HEK293 (cell line): ENCODE measurements around the gene IWS1.

Experiments
- HIC1 ChIP-seq: fragments of 450-650 bp; formaldehyde crosslinking; IDR thresholded peaks from 2 replicates; pipeline ENCODE4 v1.5.1; 2016; ENCODE audit warnings: missing biosample characterization, missing genetic modification characterization
- KLF10 ChIP-seq: fragments of 450-650 bp; IDR thresholded peaks from 2 replicates; pipeline ENCODE4 v1.5.1; 2018; ENCODE audit warnings: missing biosample characterization, mild to moderate bottlenecking, missing genetic modification characterization
- KLF17 ChIP-seq: fragments of 450-650 bp; formaldehyde crosslinking; IDR thresholded peaks from 2 replicates; pipeline ENCODE4 v1.5.1; 2016; ENCODE audit warnings: missing biosample characterization, missing genetic modification characterization
- KLF8 ChIP-seq: fragments of 450-650 bp; formaldehyde crosslinking; IDR thresholded peaks from 2 replicates; pipeline ENCODE4 v1.5.1; 2016; ENCODE audit warnings: missing biosample characterization, missing genetic modification characterization
- SCRT2 ChIP-seq: fragments of 450-650 bp; formaldehyde crosslinking; IDR thresholded peaks from 2 replicates; pipeline ENCODE4 v1.5.1; 2016; ENCODE audit warnings: missing biosample characterization, missing genetic modification characterization
- SETDB1 ChIP-seq: IDR thresholded peaks from one replicate; pipeline ENCODE4 v1.6.1; 2017; ENCODE audit warnings: mild to moderate bottlenecking, low read length, moderate library complexity, mixed read lengths; ENCODE audit not compliant: insufficient read length
- SP7 ChIP-seq: fragments of 450-650 bp; formaldehyde crosslinking; IDR thresholded peaks from 2 replicates; pipeline ENCODE4 v1.5.1; 2016; ENCODE audit warnings: missing biosample characterization, missing genetic modification characterization
- TCF7L2 ChIP-seq: IDR thresholded peaks from 2 replicates; pipeline ENCODE4 v1.6.1; 2011; ENCODE audit warnings: low read depth, mild to moderate bottlenecking, inconsistent platforms, low read length, moderate library complexity, borderline replicate concordance
- WT1 ChIP-seq: fragments of 450-650 bp; formaldehyde crosslinking; IDR thresholded peaks from 2 replicates; pipeline ENCODE4 v1.5.1; 2016; ENCODE audit warnings: missing biosample characterization, missing genetic modification characterization
- ZBTB17 ChIP-seq: fragments of 450-650 bp; formaldehyde crosslinking; IDR thresholded peaks from 2 replicates; pipeline ENCODE4 v1.5.1; 2016; ENCODE audit warnings: missing biosample characterization, missing genetic modification characterization
- ZBTB21 ChIP-seq: fragments of 450-650 bp; formaldehyde crosslinking; IDR thresholded peaks from 2 replicates; pipeline ENCODE4 v1.5.1; 2017; ENCODE audit warnings: missing biosample characterization, missing genetic modification characterization
- ZEB2 ChIP-seq: fragments of 450-650 bp; formaldehyde crosslinking; IDR thresholded peaks from 2 replicates; pipeline ENCODE4 v1.5.1; 2016; ENCODE audit warnings: missing biosample characterization, missing genetic modification characterization
- ZNF10 ChIP-seq: fragments of 450-650 bp; formaldehyde crosslinking; IDR thresholded peaks from 2 replicates; pipeline ENCODE4 v1.5.1; 2017; ENCODE audit warnings: missing biosample characterization, missing genetic modification characterization
- ZNF114 ChIP-seq: fragments of 450-650 bp; formaldehyde crosslinking; IDR thresholded peaks from 2 replicates; pipeline ENCODE4 v1.5.0; 2017; ENCODE audit warnings: missing biosample characterization, missing genetic modification characterization
- ZNF138 ChIP-seq: fragments of 450-650 bp; formaldehyde crosslinking; IDR thresholded peaks from 2 replicates; pipeline ENCODE4 v1.5.1; 2016; ENCODE audit warnings: missing biosample characterization, missing genetic modification characterization, borderline replicate concordance
- ZNF146 ChIP-seq: fragments of 450-650 bp; formaldehyde crosslinking; IDR thresholded peaks from 2 replicates; pipeline ENCODE4 v1.5.1; 2016; ENCODE audit warnings: missing biosample characterization, missing genetic modification characterization
- ZNF211 ChIP-seq: fragments of 450-650 bp; formaldehyde crosslinking; IDR thresholded peaks from 2 replicates; pipeline ENCODE4 v1.5.1; 2016; ENCODE audit warnings: low read depth, missing biosample characterization, missing genetic modification characterization
- ZNF214 ChIP-seq: fragments of 450-650 bp; formaldehyde crosslinking; IDR thresholded peaks from 2 replicates; pipeline ENCODE4 v1.5.1; 2017; ENCODE audit warnings: missing biosample characterization, mild to moderate bottlenecking, missing genetic modification characterization, borderline replicate concordance
- ZNF324 ChIP-seq: fragments of 450-650 bp; formaldehyde crosslinking; IDR thresholded peaks from 2 replicates; pipeline ENCODE4 v1.5.1; 2016; ENCODE audit warnings: missing biosample characterization, missing genetic modification characterization
- ZNF354C ChIP-seq: fragments of 450-650 bp; formaldehyde crosslinking; IDR thresholded peaks from 2 replicates; pipeline ENCODE4 v1.5.1; 2016; ENCODE audit warnings: missing biosample characterization, missing genetic modification characterization, low read depth, borderline replicate concordance
- ZNF37A ChIP-seq: fragments of 450-650 bp; IDR thresholded peaks from 2 replicates; pipeline ENCODE4 v1.5.1; 2018; ENCODE audit warnings: missing biosample characterization, missing genetic modification characterization
- ZNF391 ChIP-seq: fragments of 450-650 bp; formaldehyde crosslinking; IDR thresholded peaks from 2 replicates; pipeline ENCODE4 v1.5.1; 2016; ENCODE audit warnings: low read depth, missing biosample characterization, missing genetic modification characterization, borderline replicate concordance
- ZNF48 ChIP-seq: fragments of 450-650 bp; formaldehyde crosslinking; IDR thresholded peaks from 2 replicates; pipeline ENCODE4 v1.5.1; 2016; ENCODE audit warnings: missing biosample characterization, missing genetic modification characterization
- ZNF514 ChIP-seq: fragments of 450-650 bp; formaldehyde crosslinking; IDR thresholded peaks from 2 replicates; pipeline ENCODE4 v1.5.1; 2016; ENCODE audit warnings: missing biosample characterization, missing genetic modification characterization
- ZNF555 ChIP-seq: fragments of 450-650 bp; formaldehyde crosslinking; conservative IDR thresholded peaks from 2 replicates; pipeline ENCODE4 v1.5.1; 2017; ENCODE audit warnings: missing biosample characterization, mild to moderate bottlenecking, missing genetic modification characterization, inconsistent platforms
- ZNF558 ChIP-seq: fragments of 450-650 bp; formaldehyde crosslinking; IDR thresholded peaks from 2 replicates; pipeline ENCODE4 v1.5.1; 2016; ENCODE audit warnings: missing biosample characterization, missing genetic modification characterization
- ZNF561 ChIP-seq: fragments of 450-650 bp; IDR thresholded peaks from 2 replicates; pipeline ENCODE4 v1.5.1; 2018; ENCODE audit warnings: missing biosample characterization, missing genetic modification characterization, borderline replicate concordance
- ZNF571 ChIP-seq: fragments of 450-650 bp; formaldehyde crosslinking; IDR thresholded peaks from 2 replicates; pipeline ENCODE4 v1.5.0; 2017; ENCODE audit warnings: missing biosample characterization, missing genetic modification characterization
- ZNF610 ChIP-seq: fragments of 450-650 bp; formaldehyde crosslinking; IDR thresholded peaks from 2 replicates; pipeline ENCODE4 v1.5.1; 2016; ENCODE audit warnings: missing biosample characterization, missing genetic modification characterization, borderline replicate concordance
- ZNF639 ChIP-seq: fragments of 450-650 bp; formaldehyde crosslinking; IDR thresholded peaks from 2 replicates; pipeline ENCODE4 v1.5.1; 2016; ENCODE audit warnings: missing biosample characterization, missing genetic modification characterization
- ZNF654 ChIP-seq: fragments of 450-650 bp; formaldehyde crosslinking; IDR thresholded peaks from 2 replicates; pipeline ENCODE4 v1.5.1; 2016; ENCODE audit warnings: low read depth, missing biosample characterization, missing genetic modification characterization
- ZNF670 ChIP-seq: fragments of 450-650 bp; formaldehyde crosslinking; IDR thresholded peaks from 2 replicates; pipeline ENCODE4 v1.5.1; 2016; ENCODE audit warnings: missing biosample characterization, missing genetic modification characterization, low read depth
- ZNF747 ChIP-seq: fragments of 450-650 bp; formaldehyde crosslinking; IDR thresholded peaks from 2 replicates; pipeline ENCODE4 v1.5.1; 2016; ENCODE audit warnings: missing biosample characterization, missing genetic modification characterization
- ZNF777 ChIP-seq: fragments of 450-650 bp; formaldehyde crosslinking; IDR thresholded peaks from 2 replicates; pipeline ENCODE4 v1.5.1; 2017; ENCODE audit warnings: missing biosample characterization, missing genetic modification characterization, borderline replicate concordance
- ZNF791 ChIP-seq: fragments of 450-650 bp; formaldehyde crosslinking; IDR thresholded peaks from 2 replicates; pipeline ENCODE4 v1.5.1; 2016; ENCODE audit warnings: missing biosample characterization, missing genetic modification characterization
- ZNF830 ChIP-seq: fragments of 450-650 bp; IDR thresholded peaks from 2 replicates; pipeline ENCODE4 v1.5.0; 2018; ENCODE audit warnings: missing biosample characterization, missing genetic modification characterization, low read depth, mild to moderate bottlenecking, moderate library complexity
- TF ChIP-seq, protein P1 (sequence below): fragments of 450-650 bp; formaldehyde crosslinking; IDR thresholded peaks from 2 replicates; pipeline ENCODE4 v1.5.1; 2016; ENCODE audit warnings: missing biosample characterization, missing genetic modification characterization, low read depth

IWS1 gene

DNA sequence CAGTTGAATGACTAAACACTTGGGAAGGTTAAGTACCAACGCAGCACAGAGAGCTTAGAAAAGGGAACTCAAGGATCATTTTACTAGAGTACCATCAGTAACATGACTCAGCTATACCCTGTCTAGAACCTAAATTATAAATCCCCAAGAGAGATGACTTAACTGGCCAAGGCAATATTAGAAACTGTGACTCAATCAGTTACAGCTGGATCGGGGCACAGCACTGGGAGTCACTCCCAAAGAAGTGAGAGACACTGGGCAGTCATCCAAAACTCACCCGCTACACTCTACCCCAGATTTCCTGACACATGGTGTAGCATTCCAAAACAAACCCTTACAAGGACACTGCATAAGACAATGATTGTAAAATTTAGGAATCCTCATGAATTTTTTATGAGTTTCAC lies 17.7 kb downstream of the IWS1 start (continued):
- TF ChIP-seq ZNF114 (no peak), KLF10 (peak; percentile 87), ZNF830 (tag by site-specific recombination) (no peak), ZNF654 (no peak), ZNF138 (tag by site-specific recombination) (no peak), HIC1 (tag by site-specific recombination) (peak; percentile 63), ZNF354C (tag by site-specific recombination) (no peak), ZEB2 (tag by site-specific recombination) (peak; percentile 92), WT1 (tag by site-specific recombination) (peak; percentile 80), ZNF37A (tag by site-specific recombination) (0 out of 2 replicates have a peak, but pooled peaks have one; percentile 6), ZNF514 (tag by site-specific recombination) (no peak), SETDB1 (no peak), ZNF146 (no peak), ZNF555 (no peak), ZNF777 (tag by site-specific recombination) (no peak), ZNF558 (tag by site-specific recombination) (no peak; the same call in 1 of the 2 replicates), ZNF571 (tag by site-specific recombination) (no peak), ZNF391 (tag by site-specific recombination) (peak; percentile 79; the same call in 1 of the 2 replicates), ZNF48 (tag by site-specific recombination) (no peak), ZNF791 (no peak), ZNF214 (tag by site-specific recombination) (no peak), ZBTB17 (tag by site-specific recombination) (peak; percentile 92), ZNF670 (no peak), ZNF324 (tag by site-specific recombination) (peak; percentile 80; the same call in 1 of the 2 replicates), ZNF610 (tag by site-specific recombination) (no peak), ZNF747 (tag by site-specific recombination) (no peak), ZBTB21 (tag by site-specific recombination) (peak; percentile 80), ZNF211 (no peak), TCF7L2 (no peak), SCRT2 (tag by site-specific recombination) (no peak), ZNF639 (tag by site-specific recombination) (peak; percentile 86), KLF8 (tag by site-specific recombination) (peak; percentile 74; the same call in 1 of the 2 replicates), KLF17 (tag by site-specific recombination) (peak; percentile 91), ZNF561 (tag by site-specific recombination) (peak; percentile 74; the same call in 1 of the 2 replicates), ZNF10 (tag by site-specific recombination) (peak; percentile 65), SP7 (tag by site-specific recombination) (peak; percentile 92)
- TF ChIP-seq, protein P1, sequence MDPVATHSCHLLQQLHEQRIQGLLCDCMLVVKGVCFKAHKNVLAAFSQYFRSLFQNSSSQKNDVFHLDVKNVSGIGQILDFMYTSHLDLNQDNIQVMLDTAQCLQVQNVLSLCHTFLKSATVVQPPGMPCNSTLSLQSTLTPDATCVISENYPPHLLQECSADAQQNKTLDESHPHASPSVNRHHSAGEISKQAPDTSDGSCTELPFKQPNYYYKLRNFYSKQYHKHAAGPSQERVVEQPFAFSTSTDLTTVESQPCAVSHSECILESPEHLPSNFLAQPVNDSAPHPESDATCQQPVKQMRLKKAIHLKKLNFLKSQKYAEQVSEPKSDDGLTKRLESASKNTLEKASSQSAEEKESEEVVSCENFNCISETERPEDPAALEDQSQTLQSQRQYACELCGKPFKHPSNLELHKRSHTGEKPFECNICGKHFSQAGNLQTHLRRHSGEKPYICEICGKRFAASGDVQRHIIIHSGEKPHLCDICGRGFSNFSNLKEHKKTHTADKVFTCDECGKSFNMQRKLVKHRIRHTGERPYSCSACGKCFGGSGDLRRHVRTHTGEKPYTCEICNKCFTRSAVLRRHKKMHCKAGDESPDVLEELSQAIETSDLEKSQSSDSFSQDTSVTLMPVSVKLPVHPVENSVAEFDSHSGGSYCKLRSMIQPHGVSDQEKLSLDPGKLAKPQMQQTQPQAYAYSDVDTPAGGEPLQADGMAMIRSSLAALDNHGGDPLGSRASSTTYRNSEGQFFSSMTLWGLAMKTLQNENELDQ (tag by site-specific recombination): no peak
